CD14-positive monocyte (primary cell): Measurements from ENCODE around the gene SEMA4D. TPM values are rescaled to one million over a fixed set of nuclear protein-coding genes. Genes with fewer than 3 reads are reported as not detected.

Source experiments
- DNase-seq, 3 donors: peaks; one replicate each; pipeline ENCODE4 v3.0.0-alpha.2; 2011 to 2022
- H2AFZ ChIP-seq: 2 replicates; pipeline ENCODE4 v1.6.0; 2012; ENCODE audit warnings: mild to moderate bottlenecking, low read depth, low read length, inconsistent platforms; ENCODE audit not compliant: insufficient read depth, poor library complexity, severe bottlenecking
- H3K27ac ChIP-seq, 2 donors: 1 replicate in 1 of 2; 2 replicates in 1 of 2; pipeline ENCODE4 v1.5.1; 2012 to 2013; ENCODE audit warnings: low read length in 2 of 2, control low read depth in 1 of 2, inconsistent platforms in 1 of 2, low read depth in 1 of 2, mild to moderate bottlenecking in 1 of 2
- H3K27me3 ChIP-seq, 2 donors: one replicate each; pipeline versions ENCODE4 v1.6.0 to v1.6.1; 2011 to 2013; ENCODE audit warnings: low read length in 2 of 2; ENCODE audit not compliant: control insufficient read depth in 2 of 2, insufficient read depth in 2 of 2
- H3K36me3 ChIP-seq, 2 donors: replicated peaks in 1 of 2; 1 replicate in 1 of 2; 2 replicates in 1 of 2; pipeline versions ENCODE4 v1.5.1 to v1.6.1; 2012 to 2013; ENCODE audit warnings: low read length in 2 of 2, control low read depth in 1 of 2, inconsistent platforms in 1 of 2, mild to moderate bottlenecking in 1 of 2; ENCODE audit not compliant: insufficient read depth in 2 of 2, control insufficient read depth in 1 of 2
- H3K4me1 ChIP-seq, 2 donors: 1 replicate in 1 of 2; 2 replicates in 1 of 2; pipeline versions ENCODE4 v1.5.1 to v1.6.1; 2012 to 2013; ENCODE audit warnings: low read length in 2 of 2, control low read depth in 1 of 2, inconsistent platforms in 1 of 2, mild to moderate bottlenecking in 1 of 2, moderate library complexity in 1 of 2; ENCODE audit not compliant: insufficient read depth in 2 of 2, control insufficient read depth in 1 of 2
- H3K4me2 ChIP-seq: replicated peaks from 2 replicates; pipeline ENCODE3; 2012; ENCODE audit warnings: low read length, moderate library complexity, mild to moderate bottlenecking; ENCODE audit not compliant: poor library complexity, severe bottlenecking; ENCODE audit errors: extremely low read depth
- H3K4me3 ChIP-seq, 3 experiments: fragments of 200-600 bp in 1 of 3; sonication (generic) in 1 of 3; replicated peaks in 1 of 3; 1 replicate in 2 of 3; 2 replicates in 1 of 3; pipeline ENCODE4 v1.5.1; 2011 to 2013; ENCODE audit warnings: low read length in 3 of 3, mild to moderate bottlenecking in 3 of 3, control low read depth in 2 of 3, low read depth in 2 of 3, inconsistent platforms in 1 of 3, moderate library complexity in 1 of 3
- H3K79me2 ChIP-seq: 2 replicates; pipeline ENCODE4 v1.6.0; 2012; ENCODE audit warnings: mild to moderate bottlenecking, control low read depth, inconsistent platforms, low read length, moderate library complexity; ENCODE audit not compliant: insufficient read depth
- H3K9ac ChIP-seq: 2 replicates; pipeline ENCODE4 v1.6.0; 2017; ENCODE audit warnings: low read length, mild to moderate bottlenecking; ENCODE audit not compliant: insufficient read depth, poor library complexity, severe bottlenecking
- H3K9me3 ChIP-seq, 2 donors: replicated peaks in 1 of 2; 1 replicate in 1 of 2; 2 replicates in 1 of 2; pipeline versions ENCODE4 v1.5.1 to v1.6.1; 2012 to 2013; ENCODE audit warnings: low read length in 2 of 2, control low read depth in 1 of 2; ENCODE audit not compliant: control insufficient read depth in 1 of 2, insufficient read depth in 1 of 2
- H4K20me1 ChIP-seq: 2 replicates; pipeline ENCODE4 v1.6.0; 2012; ENCODE audit warnings: mild to moderate bottlenecking, low read length, control low read depth, moderate library complexity; ENCODE audit not compliant: insufficient read depth
- H3K27ac Mint-ChIP-seq, 7 donors: one replicate each; pipeline ENCODE4 v1.8.0; 2020; ENCODE audit warnings: mild to moderate bottlenecking in 7 of 7, mixed read lengths in 7 of 7, moderate library complexity in 6 of 7, inconsistent platforms in 2 of 7
- H3K27me3 Mint-ChIP-seq, 3 donors: one replicate each; pipeline ENCODE4 v1.8.0; 2021 to 2022; ENCODE audit warnings: low read depth in 3 of 3, mild to moderate bottlenecking in 3 of 3, mixed read lengths in 3 of 3, moderate library complexity in 3 of 3, inconsistent platforms in 1 of 3
- H3K36me3 Mint-ChIP-seq, 2 donors: one replicate each; pipeline ENCODE4 v1.8.0; 2020; ENCODE audit warnings: mixed read lengths in 2 of 2, inconsistent platforms in 1 of 2, mild to moderate bottlenecking in 1 of 2
- H3K4me1 Mint-ChIP-seq: one replicate; pipeline ENCODE4 v1.8.0; 2020; ENCODE audit warnings: mild to moderate bottlenecking, mixed read lengths
- H3K4me3 Mint-ChIP-seq, 2 donors: one replicate each; pipeline ENCODE4 v1.8.0; 2020; ENCODE audit warnings: mild to moderate bottlenecking in 2 of 2, mixed read lengths in 2 of 2, moderate library complexity in 1 of 2
- H3K9me3 Mint-ChIP-seq, 7 donors: one replicate each; pipeline ENCODE4 v1.8.0; 2020 to 2022; ENCODE audit warnings: mixed read lengths in 7 of 7, mild to moderate bottlenecking in 6 of 7, moderate library complexity in 6 of 7, inconsistent platforms in 2 of 7
- WGBS: methylation state at CpG from one replicate; pipeline ENCODE4 v1.1.5; 2013; ENCODE audit warnings: missing lambda C conversion rate; ENCODE audit not compliant: insufficient coverage; 5-methylcytosine and 5-hydroxymethylcytosine counted together
- intact Hi-C, 2 donors: fragments of 100-400 bp; cut with micrococcal nuclease; formaldehyde crosslinking; loops; one replicate each; pipeline versions ENCODE4 v1.15.0 to v1.15.1; 2023
- polyA plus RNA-seq, 3 donors: library from polyadenylated mRNA; depleted of rRNA in 1 of 3; unstranded in 2 of 3; stranded (reverse) in 1 of 3; fragments of 300-500 nt in 2 of 3; fragments of >200 nt in 1 of 3; fragmentation: Illumina TruSeq in 2 of 3; gene quantifications; 1 replicate in 2 of 3; 2 replicates in 1 of 3; pipeline ENCODE4 v1.2.3, GENCODE V29; 2012 to 2021
- TF ChIP-seq, protein P1 (sequence below): fragments of 200-600 bp; IDR thresholded peaks from one replicate; pipeline ENCODE4 v1.8.0; 2022; ENCODE audit warnings: antibody characterized with exemption, mild to moderate bottlenecking

Gene SEMA4D
- polyA plus RNA-seq, 3 donors = 28.2 to 117 (median 28.6) TPM

DNA sequence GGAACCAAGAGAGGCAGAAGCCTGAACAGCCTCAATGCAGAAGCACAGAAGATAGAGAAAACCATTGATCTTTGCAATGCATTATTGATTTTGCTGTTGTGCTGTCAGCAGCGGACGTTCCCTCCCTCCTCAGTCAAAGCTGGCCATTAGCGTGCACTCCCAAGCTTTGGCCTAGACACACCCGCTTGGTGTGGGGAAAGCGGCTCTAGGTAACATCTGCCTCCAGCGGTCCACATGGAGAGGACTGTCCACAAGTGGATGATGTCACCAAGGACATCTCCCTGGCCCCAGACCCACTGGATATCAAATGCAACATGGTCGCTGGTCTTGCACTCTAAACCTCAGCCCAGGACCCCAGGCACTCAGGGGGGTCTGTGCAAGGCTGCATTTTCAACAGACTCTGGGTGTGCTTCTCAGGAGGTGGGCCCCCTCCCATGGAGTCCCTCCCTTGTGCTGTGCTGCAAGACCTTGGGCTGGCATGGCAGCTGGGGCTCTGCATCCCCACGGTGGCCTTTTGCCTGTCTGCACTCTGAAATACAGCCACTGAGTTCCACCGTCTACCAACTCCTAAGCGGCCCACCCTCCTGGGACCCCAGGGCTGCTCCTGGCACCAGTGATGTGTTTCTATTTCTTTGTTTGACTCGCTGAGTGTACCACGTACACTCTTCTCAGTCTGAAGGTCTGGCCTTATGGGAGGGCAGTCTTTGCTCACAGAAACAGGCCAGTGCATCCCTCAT is 1.9 kb downstream of the SEMA4D start:
- Histone ChIP-seq H3K27ac (peak overlapping the region; percentile 56 to 79), H4K20me1 (peaks cover 62% of the 10 kb centered on the region), H3K79me2 (peaks cover 67% of the 10 kb centered on the region), H3K36me3 (peaks cover 0 to 10% of the 10 kb centered on the region in 2 donors), H3K9me3 (no peaks in the 10 kb centered on the region), H3K4me2 (peak overlapping the region; percentile 81), H3K4me3 (peak overlapping the region; percentile 82 to 91 (median 82)), H3K9ac (peak overlapping the region; percentile 86), H2AFZ (no peak overlapping the region), H3K27me3 (no peaks in the 10 kb centered on the region), H3K4me1 (peaks cover 59 to 72% of the 10 kb centered on the region in 2 donors)
- peaks cover 0 to 1% (median 0%) of the 10 kb centered on the region in 3 donors for H3K27me3 Mint-ChIP-seq
- no peaks in the 10 kb centered on the region for H3K9me3 Mint-ChIP-seq
- DNase-seq = no peak
- TF ChIP-seq, protein P1, sequence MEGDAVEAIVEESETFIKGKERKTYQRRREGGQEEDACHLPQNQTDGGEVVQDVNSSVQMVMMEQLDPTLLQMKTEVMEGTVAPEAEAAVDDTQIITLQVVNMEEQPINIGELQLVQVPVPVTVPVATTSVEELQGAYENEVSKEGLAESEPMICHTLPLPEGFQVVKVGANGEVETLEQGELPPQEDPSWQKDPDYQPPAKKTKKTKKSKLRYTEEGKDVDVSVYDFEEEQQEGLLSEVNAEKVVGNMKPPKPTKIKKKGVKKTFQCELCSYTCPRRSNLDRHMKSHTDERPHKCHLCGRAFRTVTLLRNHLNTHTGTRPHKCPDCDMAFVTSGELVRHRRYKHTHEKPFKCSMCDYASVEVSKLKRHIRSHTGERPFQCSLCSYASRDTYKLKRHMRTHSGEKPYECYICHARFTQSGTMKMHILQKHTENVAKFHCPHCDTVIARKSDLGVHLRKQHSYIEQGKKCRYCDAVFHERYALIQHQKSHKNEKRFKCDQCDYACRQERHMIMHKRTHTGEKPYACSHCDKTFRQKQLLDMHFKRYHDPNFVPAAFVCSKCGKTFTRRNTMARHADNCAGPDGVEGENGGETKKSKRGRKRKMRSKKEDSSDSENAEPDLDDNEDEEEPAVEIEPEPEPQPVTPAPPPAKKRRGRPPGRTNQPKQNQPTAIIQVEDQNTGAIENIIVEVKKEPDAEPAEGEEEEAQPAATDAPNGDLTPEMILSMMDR = no peak
- peaks cover 84% of the 10 kb centered on the region for H3K4me1 Mint-ChIP-seq
- peaks cover 15 to 26% of the 10 kb centered on the region in 2 donors for H3K36me3 Mint-ChIP-seq
- intact Hi-C loops = loop anchor here (2.0 to 5.0 kb wide), 2 partner anchors 33 to 51 kb away; no protein-coding TSS in a partner anchor
- 88% methylated on average over 7 of the region's 12 CpGs for WGBS
- H3K27ac Mint-ChIP-seq = peak overlapping the region; percentile 58 to 97 (median 87)
- H3K4me3 Mint-ChIP-seq = peak overlapping the region; percentile 94 to 97

- Mint-ChIP-seq H3K4me1 (peaks cover 86% of the 10 kb centered on the region), H3K36me3 (peaks cover 19 to 26% of the 10 kb centered on the region in 2 donors), H3K4me3 (peak overlapping the region; percentile 35 to 78), H3K27me3 (peaks cover 0 to 1% (median 0%) of the 10 kb centered on the region in 3 donors), H3K9me3 (no peaks in the 10 kb centered on the region), H3K27ac (peak overlapping the region in 5 of 7 donors; percentile 17 to 81 (median 44))
- peak in 2 of 3 donors; percentile 30 for DNase-seq
- peak overlapping the region in 1 of 3 experiments; percentile 91 for H3K4me3 ChIP-seq
- TF ChIP-seq, protein P1 = no peak
- peaks cover 85% of the 10 kb centered on the region for H3K79me2 ChIP-seq
- 90% methylated on average over 3 of the region's 5 CpGs for WGBS
- peak overlapping the region; percentile 81 for H3K4me2 ChIP-seq
- H4K20me1 ChIP-seq = peaks cover 80% of the 10 kb centered on the region
- no peaks in the 10 kb centered on the region for H3K27me3 ChIP-seq
- peaks cover 60 to 80% of the 10 kb centered on the region in 2 donors for H3K4me1 ChIP-seq
- intact Hi-C loops = loop anchor here in 1 of 2 donors (2.0 kb wide), 1 partner anchor 31 kb away; no protein-coding TSS in a partner anchor
- peak overlapping the region; percentile 10 for H3K9ac ChIP-seq
- H2AFZ ChIP-seq = no peak overlapping the region
- no peaks in the 10 kb centered on the region for H3K9me3 ChIP-seq
- peaks cover 0 to 10% of the 10 kb centered on the region in 2 donors for H3K36me3 ChIP-seq
- peak overlapping the region in 1 of 2 donors; percentile 32 for H3K27ac ChIP-seq
Measured at GRCh38 chr9:89494199-89494598, 3.7 kb downstream of the SEMA4D start.
